ENCODE measurements around the gene NDUFB10. TPM values are rescaled to one million over a fixed set of nuclear protein-coding genes. Genes with fewer than 3 reads are reported as not detected.

NDUFB10 gene
- total RNA-seq, 1 donor from 2014 or later: 138 TPM

DNA sequence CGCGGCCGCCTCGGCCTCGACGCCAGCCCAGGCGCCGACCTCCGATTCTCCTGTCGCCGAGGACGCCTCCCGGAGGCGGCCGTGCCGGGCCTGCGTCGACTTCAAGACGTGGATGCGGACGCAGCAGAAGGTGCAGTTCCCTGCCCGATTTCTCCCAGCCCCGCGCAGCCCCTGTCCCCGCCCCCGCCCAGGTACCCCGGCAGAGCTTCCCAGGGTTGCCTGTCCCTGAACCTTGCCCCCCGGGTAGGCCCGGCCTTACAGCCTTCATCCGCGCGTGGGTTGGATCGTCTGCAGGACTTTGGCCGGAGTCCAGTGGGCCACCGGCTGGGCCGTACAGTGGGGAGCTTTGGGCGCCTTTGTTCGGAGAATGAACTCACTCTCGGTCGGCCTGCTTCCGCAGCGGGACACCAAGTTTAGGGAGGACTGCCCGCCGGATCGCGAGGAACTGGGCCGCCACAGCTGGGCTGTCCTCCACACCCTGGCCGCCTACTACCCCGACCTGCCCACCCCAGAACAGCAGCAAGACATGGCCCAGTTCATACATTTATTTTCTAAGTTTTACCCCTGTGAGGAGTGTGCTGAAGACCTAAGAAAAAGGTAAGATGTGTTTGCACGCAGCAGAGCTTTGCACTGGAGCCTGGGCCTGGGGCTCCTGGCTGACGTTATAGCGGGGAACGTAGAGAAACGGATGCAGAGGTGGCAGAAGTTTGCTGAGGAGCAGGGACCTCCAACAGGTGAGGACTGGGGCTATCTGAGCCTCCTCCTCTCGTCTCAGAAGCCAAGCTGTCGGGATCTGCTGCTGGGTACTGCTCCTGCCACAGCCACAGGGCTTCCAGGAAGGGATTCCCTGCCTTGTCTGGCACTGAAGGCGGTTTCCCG, 25.2 kb downstream of the NDUFB10 start:
- DNase-seq (ENCODE audit: low read depth): no peak

DNA sequence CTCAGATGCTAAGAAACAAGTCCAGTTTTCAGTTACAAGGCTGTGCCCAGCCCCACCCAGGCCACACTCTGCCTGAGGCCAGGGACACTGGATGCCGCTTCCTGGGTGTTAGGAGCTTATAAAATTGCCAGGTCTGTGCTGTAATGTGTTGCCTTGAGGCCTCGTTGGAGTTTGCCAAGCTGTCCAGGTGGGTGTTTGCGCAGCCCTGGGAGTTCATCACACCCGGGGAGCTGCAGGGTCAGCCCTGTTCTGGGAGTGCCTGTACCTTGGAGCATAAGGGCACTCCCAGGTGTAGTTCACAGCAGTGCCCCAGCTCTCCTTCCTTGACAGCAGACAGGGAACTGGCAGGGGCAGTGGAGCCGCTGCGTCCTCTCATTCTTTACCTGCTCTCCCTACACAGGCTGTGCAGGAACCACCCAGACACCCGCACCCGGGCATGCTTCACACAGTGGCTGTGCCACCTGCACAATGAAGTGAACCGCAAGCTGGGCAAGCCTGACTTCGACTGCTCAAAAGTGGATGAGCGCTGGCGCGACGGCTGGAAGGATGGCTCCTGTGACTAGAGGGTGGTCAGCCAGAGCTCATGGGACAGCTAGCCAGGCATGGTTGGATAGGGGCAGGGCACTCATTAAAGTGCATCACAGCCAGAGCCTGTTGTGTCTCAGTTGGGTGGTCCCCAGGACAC, 26.3 kb downstream of the NDUFB10 start:
- DNase-seq (ENCODE audit: low read depth): no peak

DNA sequence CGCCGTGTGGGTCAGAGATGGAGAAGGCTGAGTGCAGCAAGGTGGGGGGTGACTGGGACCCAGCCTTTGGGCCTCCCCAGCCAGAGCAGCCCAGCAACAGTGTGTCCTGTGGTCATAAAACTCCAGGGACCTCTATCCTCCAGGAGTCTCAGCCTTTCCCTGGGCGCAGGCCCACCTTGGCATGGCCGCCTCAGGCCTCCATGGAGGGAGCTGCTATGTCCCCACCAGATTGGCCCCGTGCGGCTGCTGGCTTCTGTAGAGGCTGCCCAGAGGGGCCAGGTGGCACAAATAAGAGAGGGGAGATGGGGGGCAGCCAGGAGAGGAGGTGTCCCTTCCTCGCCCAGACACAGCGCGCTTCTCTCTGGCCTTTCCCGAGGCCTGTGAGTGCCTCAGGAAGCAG, 27.9 kb downstream of the NDUFB10 start:
- no peak for DNase-seq (ENCODE audit: low read depth)

DNA sequence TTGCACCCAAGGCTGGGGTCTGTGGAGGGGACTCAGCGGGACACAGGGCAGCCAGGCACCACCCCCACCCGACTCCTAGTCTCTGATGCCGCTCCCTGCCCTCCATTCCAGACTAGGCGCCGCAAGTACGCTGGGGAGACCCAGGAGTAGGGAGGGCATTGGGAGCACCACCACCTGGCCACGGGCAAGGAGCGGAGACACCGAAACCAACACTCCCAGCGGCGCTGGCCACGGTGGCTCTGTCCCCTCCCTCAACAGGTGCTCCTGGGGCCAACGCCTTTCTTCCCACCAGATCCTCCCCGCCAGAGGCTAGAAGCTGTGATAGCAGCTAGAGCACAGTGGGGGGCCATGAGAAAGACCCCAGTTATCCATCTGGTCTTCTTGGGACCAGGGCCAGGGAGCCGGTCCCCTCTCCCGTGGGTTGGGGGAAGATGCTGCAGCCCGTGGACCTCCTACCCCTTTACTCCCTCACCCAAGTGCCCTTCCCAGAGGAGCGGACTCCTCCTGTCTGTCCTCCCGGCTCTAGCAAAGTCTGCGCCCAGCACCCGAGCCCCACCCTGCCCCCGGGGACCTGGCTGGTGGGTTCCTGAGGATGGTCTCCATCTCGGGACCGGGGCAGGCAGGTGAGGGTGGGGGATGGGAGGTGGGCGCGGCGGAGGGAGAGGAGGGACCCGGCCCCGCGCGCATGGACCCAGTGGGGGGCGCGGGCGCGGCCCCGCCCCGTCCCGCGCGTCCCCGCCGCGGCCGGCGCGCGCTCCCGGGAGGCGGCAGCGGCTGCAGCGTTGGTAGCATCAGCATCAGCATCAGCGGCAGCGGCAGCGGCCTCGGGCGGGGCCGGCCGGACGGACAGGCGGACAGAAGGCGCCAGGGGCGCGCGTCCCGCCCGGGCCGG, 30.1 kb downstream of the NDUFB10 start, which contains the start of gene SYNGR3:
Gene SYNGR3, plus strand, starts transcription at position 762 of the 892 bp plus-strand sequence. CDS start 133 bp downstream, outside the sequence.
- no peak for DNase-seq (ENCODE audit: low read depth)

DNA sequence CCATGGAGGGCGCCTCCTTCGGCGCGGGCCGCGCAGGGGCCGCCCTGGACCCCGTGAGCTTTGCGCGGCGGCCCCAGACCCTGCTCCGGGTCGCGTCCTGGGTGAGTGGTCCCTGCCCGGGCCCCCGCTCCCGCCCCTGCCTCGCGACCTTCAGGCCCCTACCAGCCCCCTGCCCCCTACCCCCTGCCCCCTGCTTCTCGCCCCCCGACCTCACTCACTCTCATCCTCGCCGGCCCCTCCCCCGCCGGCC, 30.7 kb downstream of the NDUFB10 start:
- no peak for DNase-seq (ENCODE audit: low read depth)

DNA sequence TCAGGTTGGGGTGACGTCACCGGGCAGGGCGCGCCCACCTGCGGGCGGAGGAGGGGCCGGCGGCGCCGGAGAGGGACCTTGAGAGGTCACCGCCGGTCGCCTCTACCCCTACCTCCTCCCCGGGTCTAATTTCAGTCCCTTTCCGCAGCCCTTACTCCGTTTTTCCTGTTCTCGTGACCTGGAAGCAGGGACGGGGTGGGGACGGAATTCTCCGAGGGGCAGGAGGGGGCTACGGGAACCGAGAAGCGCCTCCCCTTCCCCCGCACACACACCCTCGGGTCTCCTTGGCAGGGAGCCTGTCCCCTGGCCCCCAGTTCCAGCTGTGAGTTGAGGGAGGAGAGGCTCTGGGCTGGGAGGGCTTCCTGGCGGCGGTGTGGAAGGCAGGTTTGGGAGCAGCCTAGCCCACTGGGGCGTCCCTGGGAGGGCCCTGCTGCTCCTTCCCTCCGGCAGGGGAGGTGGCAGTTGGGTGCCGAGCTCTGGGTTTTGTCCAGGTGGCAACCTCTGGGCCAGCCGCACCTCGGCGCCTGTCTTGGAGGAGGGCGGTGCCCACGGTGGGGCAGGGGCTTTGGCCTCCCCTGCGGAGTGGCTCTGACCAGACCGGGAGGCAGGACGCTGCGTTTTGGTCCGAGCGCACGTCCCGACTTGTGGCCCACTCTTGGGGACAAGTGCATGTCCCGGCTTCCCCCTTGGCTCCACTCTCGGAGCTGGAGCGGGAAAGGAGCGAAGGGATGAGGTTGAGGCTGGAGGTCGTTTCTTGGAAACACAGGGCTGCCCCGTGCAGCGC, 31.2 kb downstream of the NDUFB10 start:
- no peak for DNase-seq (ENCODE audit: low read depth)

DNA sequence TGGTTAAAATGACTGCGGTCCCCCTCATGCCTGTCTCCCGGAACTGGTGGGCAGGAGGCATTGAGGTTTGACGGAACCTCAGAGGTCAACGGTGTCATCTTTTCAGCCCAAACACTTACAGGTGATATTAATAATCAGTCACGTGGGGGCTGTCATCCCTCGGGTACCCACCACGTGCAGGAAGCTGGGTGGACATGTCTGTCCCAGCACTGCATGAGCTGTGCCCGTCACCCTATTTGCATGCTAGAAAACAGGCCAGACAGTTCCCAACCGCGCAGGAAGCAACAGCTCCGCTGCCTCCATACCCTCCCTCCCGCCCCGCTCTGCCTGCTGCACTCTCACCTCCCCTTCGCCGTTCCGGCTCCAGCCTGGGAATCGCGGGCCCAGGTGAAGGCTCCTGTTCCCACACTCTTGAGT, 31.8 kb downstream of the NDUFB10 start:
- DNase-seq (ENCODE audit: low read depth): no peak

DNA sequence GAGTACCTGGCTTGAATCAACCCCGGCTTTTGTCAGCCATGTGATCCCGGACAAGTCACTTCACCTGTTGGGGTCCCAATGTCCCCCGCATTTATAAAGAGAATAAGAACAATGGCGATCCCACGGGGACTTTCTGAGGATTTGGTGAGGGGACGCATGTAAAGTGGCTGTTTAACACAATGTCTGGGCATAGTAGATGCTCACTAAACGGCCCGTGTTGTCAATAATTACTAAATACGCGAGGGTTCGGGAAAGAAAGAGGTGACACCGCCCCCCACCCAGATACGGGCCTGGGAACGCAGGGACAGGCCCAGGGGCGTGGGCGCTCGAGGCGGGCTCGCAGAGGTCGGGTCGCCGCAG, 32.2 kb downstream of the NDUFB10 start:
- DNase-seq (ENCODE audit: low read depth): no peak

DNA sequence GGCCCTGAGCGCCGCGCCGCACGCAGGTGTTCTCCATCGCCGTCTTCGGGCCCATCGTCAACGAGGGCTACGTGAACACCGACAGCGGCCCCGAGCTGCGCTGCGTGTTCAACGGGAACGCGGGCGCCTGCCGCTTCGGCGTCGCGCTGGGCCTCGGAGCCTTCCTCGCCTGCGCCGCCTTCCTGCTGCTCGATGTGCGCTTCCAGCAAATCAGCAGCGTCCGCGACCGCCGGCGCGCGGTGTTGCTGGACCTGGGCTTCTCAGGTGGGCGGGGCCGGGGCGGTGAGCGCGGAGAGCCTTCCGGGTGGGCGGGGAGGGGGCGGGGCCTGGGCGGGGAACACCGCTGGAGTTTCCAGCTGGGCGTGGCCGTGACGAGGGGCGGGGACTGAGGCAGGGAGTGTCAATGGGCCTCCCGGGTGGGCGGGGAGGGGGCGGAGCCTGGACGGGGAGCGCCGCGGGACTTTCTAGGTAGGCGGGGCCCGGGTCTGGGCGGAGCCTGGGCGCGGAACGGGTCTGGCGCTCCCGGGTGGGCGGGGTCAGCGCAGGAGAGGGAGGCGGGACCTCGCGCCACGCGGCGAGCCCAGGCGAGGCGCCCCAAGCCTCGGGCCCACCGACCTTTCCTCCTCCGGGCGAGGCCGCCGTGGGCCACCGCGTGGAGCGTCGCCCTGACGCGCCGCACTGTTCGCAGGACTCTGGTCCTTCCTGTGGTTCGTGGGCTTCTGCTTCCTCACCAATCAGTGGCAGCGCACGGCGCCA, 32.8 kb downstream of the NDUFB10 start:
- peak; percentile 60 for DNase-seq (ENCODE audit: low read depth)

DNA sequence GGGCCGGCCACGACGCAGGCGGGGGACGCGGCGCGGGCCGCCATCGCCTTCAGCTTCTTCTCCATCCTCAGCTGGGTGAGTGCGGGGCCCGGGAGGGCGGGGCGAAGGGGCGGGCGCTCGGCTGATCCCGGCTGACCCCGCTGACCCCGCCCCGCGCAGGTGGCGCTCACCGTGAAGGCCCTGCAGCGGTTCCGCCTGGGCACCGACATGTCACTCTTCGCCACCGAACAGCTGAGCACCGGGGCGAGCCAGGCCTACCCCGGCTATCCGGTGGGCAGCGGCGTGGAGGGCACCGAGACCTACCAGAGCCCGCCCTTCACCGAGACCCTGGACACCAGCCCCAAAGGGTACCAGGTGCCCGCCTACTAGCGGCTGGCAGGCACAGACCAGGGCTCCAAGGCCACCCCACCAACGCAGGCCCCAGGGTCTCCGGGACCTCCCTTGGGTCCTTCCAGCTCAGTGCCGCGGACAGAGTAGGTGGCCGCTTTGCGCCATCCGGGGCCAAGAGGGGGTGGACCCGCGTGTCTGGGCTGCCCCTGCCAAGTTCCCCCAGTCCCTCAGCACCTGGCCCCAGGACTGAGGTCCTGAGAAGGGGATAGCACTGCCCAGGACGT, 33.5 kb downstream of the NDUFB10 start:
- no peak for DNase-seq (ENCODE audit: low read depth)

DNA sequence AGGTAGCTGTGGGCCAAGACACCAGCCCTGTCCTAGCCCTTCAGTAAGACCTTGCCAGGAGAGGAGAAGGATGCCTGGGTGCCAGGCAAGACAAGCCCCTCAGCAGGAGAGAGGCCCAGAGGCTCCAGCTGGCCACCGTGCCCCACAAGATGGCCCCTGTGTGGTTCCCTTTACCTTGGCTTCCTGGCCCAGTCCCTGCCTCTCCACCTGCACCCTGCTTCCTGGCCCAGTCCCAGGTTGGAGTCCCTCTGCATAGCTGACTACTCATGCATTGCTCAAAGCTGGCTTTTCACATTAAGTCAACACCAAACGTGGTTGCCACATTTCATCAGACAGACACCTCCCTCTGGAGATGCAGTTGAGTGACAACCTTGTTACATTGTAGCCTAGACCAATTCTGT, 34.4 kb downstream of the NDUFB10 start:
- DNase-seq (ENCODE audit: low read depth): peak; percentile 83

DNA sequence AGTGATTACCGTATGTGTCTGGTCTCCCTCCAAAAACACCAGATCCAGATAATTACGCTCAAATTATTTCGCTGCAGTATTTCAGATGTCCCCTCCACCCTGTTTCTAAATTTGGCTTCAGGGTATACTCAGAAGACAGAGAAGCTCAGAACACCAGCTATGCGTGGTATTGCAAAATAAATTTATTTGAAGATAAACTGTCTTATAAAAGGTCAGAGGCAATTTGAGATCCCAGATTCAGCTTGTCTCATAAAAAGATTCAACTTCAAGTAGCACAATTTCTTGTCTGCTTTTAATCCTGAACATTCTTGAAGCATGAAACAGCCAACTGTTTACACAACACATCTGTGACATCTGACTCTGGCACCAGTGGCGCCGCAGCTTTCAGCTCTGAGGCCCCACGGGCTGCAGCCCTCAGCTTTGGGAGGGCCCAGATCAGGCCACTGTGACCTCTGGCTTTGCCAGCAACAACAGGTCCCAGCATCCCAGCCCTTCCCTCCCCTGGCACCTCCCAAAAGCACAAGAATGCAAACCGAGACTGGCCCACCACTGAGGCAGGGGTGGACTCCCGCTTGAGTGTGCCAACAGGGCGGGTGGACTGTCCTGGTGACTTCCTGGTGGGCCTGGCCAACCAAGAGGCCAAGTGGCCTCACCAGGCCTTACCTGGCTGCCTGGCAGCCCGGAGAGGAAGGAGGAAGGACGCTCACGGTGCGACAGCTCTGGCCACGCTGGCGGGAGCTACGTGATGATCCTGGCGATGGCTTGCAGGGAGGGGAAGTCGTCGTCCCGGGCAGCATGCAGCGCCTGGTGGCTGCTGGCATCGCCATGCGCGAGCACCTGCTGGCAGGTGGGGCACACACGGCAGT, 38.4 kb downstream of the NDUFB10 start:
- no peak for DNase-seq (ENCODE audit: low read depth)

DNA sequence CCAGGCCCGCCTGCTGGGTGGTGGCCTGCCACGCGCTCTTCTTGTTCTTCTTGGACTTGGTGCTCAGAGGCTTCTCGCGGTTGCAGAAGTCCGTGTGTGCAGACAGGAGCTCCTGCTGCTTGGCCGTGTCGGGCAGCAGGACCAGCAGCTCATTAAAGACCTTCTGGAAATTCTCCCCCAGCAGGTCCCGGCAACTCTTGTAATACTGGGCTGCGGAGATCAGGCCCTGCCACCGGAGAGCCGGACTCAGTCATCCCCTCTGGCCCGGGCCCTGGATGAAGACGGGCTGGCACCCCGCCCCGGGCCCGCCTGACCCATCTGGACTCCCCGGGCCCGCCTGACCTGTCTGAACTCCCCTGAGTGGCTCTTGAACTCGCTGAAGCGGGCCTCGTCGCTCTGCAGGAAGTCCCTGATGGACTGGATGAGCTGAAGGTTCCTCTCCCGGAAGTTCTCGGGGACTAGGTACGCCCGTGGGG, 39.1 kb downstream of the NDUFB10 start:
- DNase-seq (ENCODE audit: low read depth): no peak

DNA sequence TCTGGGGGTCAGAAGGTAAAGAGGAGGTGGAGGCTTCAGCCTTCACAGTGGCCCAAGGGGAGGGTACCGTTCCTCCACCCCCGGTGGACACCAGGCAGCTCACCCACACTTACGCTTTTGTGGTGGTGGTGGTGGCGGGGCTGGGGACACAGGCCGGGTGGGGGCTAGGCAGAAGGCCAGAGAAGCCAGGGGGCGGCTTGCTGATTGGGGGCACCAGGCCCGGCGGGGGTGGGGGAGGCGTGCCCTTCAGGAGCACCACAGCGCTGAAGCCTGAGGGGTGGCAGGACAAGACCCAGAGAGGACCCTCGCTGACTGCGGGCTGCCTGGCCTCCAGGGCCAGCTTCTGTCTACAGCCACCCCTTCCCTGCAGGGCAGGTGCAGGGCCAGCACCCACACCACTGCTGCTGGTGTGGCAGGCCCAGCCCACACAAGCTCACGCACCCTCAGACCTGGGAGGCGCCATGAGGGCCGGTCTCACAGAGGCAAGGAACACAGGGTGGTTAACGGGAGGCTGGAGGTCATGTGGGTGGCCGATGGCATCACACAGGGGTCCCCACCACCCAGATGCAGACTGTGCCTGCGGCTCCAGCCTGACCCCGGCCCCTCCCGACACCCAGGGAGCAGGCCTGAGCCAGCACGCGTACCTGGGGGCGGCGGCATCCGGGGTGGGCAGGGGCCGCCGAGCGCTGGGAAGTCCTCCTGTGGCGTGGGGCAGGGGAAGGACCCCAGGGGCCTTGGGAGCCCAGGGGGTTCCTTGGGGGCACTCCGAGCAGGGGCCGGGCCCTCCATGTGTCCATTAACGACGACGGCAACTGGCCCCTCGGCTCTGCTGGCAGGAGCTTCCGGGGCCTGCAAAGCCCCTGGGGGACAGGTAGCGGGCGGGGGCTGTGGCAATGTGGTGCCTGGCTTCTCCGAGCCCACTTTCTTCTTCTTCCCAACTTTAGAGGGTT, 39.8 kb downstream of the NDUFB10 start:
- no peak for DNase-seq (ENCODE audit: low read depth)

DNA sequence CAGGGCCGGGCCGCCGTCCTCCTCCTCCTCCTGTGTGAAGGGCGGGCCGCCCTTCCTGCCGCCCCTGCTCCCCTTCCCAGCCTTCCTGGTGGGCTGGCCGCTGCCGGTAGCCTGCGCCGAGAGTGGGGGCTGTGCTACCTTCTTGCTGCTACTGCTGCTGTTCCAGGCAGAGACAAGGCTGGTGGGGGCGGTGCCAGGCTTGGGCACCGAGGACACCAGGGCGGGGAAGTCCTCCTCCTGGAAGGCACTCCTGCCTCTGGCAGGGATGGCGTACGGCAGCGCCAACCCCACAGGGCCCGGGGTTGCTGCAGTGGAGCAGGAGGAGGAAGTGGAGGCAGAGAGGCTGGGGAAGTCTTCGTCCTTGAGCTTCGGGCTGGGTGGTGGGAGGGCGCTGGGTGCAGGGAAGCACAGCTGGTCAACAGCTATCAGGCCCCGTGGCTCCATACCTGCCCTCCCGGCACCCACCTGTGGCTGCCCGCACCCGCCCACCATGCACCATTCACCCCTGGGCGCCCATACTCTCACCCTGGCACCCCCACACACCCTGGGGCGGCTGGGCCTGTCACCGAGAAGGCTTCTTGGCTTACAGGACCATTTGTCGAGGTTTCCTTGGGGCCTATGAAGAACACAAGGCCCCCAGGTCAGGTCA, 40.7 kb downstream of the NDUFB10 start:
- DNase-seq (ENCODE audit: low read depth): no peak

DNA sequence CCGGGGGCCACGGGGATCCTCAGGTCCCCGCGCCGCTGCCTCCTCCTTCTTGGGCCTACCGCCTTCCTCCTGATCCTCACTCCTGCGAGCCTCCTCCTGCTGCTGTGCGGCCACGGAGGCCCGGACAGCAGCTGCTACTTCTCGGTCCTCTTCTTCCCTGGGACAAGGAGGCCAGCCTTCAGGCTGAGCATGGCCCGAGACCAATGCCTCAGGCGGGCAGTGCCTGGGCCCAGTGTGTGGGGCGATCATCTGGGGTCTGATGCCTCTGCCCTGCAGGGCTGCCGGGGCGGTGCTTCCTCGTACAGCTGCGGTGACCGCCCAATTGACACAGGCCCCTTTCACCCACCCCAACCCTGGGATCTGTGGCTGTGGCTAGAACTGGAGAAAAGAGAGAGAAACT, 41.7 kb downstream of the NDUFB10 start:
- no peak for DNase-seq (ENCODE audit: low read depth)

DNA sequence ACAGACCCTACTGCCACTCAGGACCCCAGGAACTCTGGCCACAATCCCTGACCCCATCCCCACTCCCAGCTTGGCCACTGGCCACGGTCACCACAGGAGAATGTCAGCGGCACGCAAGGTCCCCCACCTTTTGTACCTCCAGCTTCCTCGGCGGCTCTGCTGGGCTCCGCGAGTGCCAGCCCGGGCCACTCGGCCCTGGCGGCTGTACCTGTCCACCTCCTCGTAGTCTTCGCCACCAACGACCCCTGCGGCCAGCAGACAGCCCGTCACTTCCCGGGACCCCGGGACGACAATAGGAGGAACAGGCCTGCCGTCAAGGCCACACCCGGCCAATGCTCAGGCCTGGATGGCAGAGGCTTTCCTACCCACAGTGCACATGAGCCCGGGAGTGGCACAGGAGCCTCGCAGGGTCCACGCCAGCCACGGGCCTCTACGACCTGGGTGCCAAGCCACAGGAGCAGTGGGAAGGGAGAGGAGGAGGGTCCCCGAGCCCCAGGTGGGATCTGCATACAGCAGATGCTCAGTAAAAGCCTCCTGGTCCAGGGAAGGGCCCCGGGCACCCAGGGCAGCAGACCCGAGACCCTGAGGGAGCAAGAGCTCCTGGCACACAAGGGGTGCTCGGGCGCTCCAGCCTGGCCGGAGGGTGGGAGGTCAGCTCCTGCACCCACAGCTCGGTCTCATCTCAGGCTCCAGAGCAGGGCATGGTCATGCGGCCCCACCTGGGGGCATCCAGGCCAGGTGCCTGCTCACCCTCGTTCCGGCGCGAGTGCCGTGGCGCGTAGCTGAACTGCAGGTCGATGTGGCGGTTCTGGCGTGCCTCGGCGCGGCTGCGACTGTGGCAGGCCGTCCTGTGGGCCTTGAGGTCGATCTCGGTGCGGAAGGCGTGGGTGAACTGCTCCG, 42.4 kb downstream of the NDUFB10 start:
- DNase-seq (ENCODE audit: low read depth): no peak

Data from renal cortical epithelial cell (primary cell).